NT2/D1 (cell line): ENCODE data around the gene PTPRG.
"Not testable (repeated sequence)": the region's sequence is repeated elsewhere in the genome, so short reads cannot be mapped to it uniquely, and the experiment has no call there.

Source experiments
- DNase-seq: peaks from one replicate; pipeline ENCODE4 v3.0.0-alpha.2; 2011; ENCODE audit warnings: low read depth, low spot score
- H3K27me3 ChIP-seq: 2 replicates; pipeline ENCODE4 v1.6.0; 2011; ENCODE audit warnings: mild to moderate bottlenecking; ENCODE audit not compliant: insufficient read length, insufficient read depth
- H3K36me3 ChIP-seq: 2 replicates; pipeline ENCODE4 v1.6.1; 2011; ENCODE audit warnings: mild to moderate bottlenecking, low read length, mixed read lengths; ENCODE audit not compliant: insufficient read depth, insufficient read length
- H3K4me1 ChIP-seq: 2 replicates; pipeline ENCODE4 v1.5.1; 2011; ENCODE audit not compliant: insufficient read depth, insufficient read length
- H3K4me3 ChIP-seq: 2 replicates; pipeline ENCODE4 v1.5.1; 2011; ENCODE audit warnings: low read depth; ENCODE audit not compliant: insufficient read length
- H3K9ac ChIP-seq: 2 replicates; pipeline ENCODE4 v1.6.0; 2011; ENCODE audit warnings: low read depth; ENCODE audit not compliant: insufficient read length
- H3K9me3 ChIP-seq: 2 replicates; pipeline ENCODE4 v1.5.1; 2011; ENCODE audit warnings: mild to moderate bottlenecking, low read length; ENCODE audit not compliant: insufficient read depth
- SUZ12 ChIP-seq: IDR thresholded peaks from 2 replicates; pipeline ENCODE4 v1.6.1; 2011; ENCODE audit not compliant: insufficient read length, insufficient read depth; ENCODE audit errors: extremely low read depth
- YY1 ChIP-seq: IDR thresholded peaks from 2 replicates; pipeline ENCODE4 v1.6.1; 2011; ENCODE audit not compliant: insufficient read length, insufficient read depth
- ZNF274 ChIP-seq: IDR thresholded peaks from 2 replicates; pipeline ENCODE4 v1.6.1; 2011; ENCODE audit warnings: mild to moderate bottlenecking, low read depth, low read length

PTPRG gene

GRCh38 chr3:61697301-61697700, 135.9 kb downstream of the PTPRG start:
- DNase-seq: no peak
- no peaks in the 10 kb centered on the region for H3K36me3 ChIP-seq
- H3K4me3 ChIP-seq: no peak overlapping the region
- H3K4me1 ChIP-seq: peaks cover 3% of the 10 kb centered on the region
- TF ChIP-seq SUZ12 (no peak), YY1 (no peak), ZNF274 (no peak)
- H3K9me3 ChIP-seq: no peaks in the 10 kb centered on the region
- no peak overlapping the region for H3K9ac ChIP-seq
- H3K27me3 ChIP-seq: no peaks in the 10 kb centered on the region

DNA sequence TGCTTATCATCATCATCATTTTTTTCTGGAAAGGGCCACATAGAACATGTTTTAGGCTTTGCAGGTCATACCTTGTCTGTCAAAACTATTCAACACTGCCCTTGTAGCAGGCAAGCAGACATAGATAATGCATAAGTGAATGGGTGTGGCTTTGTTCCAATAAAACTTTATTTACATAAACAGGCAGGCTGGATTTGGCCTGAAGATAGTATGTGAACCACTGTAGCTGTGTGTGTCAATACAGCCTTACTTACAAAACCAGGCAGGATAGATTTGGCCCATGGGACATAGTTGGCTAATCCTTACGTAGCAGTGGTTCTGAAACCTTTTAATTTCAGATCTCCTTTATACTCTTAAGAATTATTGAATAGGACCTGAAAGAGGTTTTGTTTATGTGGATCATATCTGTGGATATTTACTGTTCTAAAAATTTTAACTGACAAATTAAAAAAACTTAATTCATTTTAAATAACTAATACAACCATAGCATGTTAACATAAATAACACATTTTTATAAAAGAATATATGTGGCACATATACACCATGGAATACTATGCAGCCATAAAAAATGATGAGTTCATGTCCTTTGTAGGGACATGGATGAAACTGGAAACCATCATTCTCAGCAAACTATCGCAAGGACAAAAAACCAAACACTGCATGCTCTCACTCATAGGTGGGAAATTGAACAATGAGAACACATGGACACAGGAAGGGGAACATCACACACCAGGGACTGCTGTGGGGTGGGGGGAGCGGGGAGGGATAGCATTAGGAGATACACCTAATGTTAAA, 137.1 kb downstream of the PTPRG start:
- not testable (repeated sequence) for H3K9me3 ChIP-seq, H3K27me3 ChIP-seq, H3K4me3 ChIP-seq, DNase-seq, H3K9ac ChIP-seq, H3K4me1 ChIP-seq, H3K36me3 ChIP-seq

DNA sequence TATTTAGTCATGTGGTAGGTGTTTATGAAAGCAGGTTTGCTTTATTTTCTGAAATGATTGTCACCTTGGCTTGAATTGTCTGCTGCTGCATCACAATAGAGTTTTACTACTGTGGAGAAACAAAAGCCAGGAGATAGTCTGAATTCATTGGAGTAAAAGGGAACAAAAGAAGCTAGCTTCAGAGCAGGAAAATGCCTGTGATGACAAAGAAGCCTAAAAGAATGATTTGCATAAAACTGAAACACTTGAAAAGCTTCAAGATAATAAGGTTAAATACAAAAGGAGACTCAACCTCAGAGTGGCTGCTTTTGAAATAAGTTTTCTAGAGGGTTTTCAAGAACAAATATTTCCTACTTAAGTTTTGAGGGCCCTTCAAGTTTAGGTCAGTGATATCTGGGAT, 138.3 kb downstream of the PTPRG start:
- DNase-seq: peak; percentile 56
- H3K9me3 ChIP-seq: no peaks in the 10 kb centered on the region
- no peak overlapping the region for H3K4me3 ChIP-seq
- no peak overlapping the region for H3K9ac ChIP-seq
- no peaks in the 10 kb centered on the region for H3K27me3 ChIP-seq
- H3K4me1 ChIP-seq: peaks cover under 1% of the 10 kb centered on the region
- H3K36me3 ChIP-seq: no peaks in the 10 kb centered on the region
- TF ChIP-seq ZNF274 (no peak), SUZ12 (no peak), YY1 (no peak)

- no peaks in the 10 kb centered on the region for H3K36me3 ChIP-seq
- H3K9me3 ChIP-seq: no peaks in the 10 kb centered on the region
- no peak for DNase-seq
- H3K4me3 ChIP-seq: no peak overlapping the region
- H3K4me1 ChIP-seq: peaks cover 2% of the 10 kb centered on the region
- no peak overlapping the region for H3K9ac ChIP-seq
- H3K27me3 ChIP-seq: no peaks in the 10 kb centered on the region
- TF ChIP-seq ZNF274 (no peak), SUZ12 (no peak), YY1 (no peak)
These were observed 139.6 kb downstream of the PTPRG start for GRCh38 chr3:61701011-61701410.

DNA sequence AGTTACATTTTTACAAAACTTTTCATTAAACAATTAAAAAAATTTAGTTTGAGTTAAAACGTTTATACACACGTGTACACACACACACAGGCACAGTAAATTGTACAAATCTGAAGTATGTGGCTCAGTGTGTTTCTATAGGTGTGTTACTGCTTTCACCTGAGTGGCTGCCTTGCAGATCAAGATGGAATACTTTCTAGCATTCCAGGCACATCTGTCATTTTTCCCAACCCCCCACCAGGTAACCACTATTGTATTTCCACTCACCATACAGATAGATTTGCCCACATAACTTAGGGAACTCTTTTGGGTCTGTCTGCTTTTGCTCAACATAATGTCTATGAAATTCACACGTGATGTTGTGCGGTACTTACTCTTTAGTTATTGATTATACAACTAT, 141.1 kb downstream of the PTPRG start:
- no peak overlapping the region for H3K9ac ChIP-seq
- H3K27me3 ChIP-seq: no peaks in the 10 kb centered on the region
- no peak overlapping the region for H3K4me3 ChIP-seq
- no peaks in the 10 kb centered on the region for H3K36me3 ChIP-seq
- peaks cover 4% of the 10 kb centered on the region for H3K9me3 ChIP-seq
- peaks cover 2% of the 10 kb centered on the region for H3K4me1 ChIP-seq
- TF ChIP-seq ZNF274 (no peak), YY1 (no peak), SUZ12 (no peak)
- DNase-seq: no peak

DNA sequence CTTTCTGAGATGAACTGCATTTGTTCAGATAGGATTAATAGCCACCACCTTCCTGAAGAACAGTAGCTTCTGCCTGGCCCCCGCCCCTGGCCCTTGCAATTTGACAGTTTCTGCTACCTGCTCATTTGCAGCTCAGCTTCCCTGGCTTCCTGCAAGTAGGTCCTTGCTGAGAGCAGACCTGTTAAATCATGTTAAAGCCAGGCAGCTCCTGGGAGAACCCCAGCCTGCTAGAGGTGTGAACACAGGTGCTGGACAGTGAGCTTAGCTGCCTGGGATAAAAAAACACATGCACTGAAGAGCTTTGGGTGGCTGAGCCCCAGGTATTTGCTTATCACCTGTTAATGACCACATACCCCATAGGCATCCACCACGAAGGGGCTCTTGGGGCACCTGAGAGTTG, 143.4 kb downstream of the PTPRG start:
- Histone ChIP-seq H3K4me3 (no peak overlapping the region), H3K27me3 (no peaks in the 10 kb centered on the region), H3K4me1 (peaks cover 2% of the 10 kb centered on the region), H3K9ac (no peak overlapping the region), H3K9me3 (peaks cover 8% of the 10 kb centered on the region), H3K36me3 (no peaks in the 10 kb centered on the region)
- no peak for DNase-seq
- no peak for TF ChIP-seq ZNF274
- TF ChIP-seq YY1: no peak
- TF ChIP-seq SUZ12: no peak

GRCh38 chr3:61707492-61707891, 146.1 kb downstream of the PTPRG start:
- no peak overlapping the region for H3K9ac ChIP-seq
- peaks cover 8% of the 10 kb centered on the region for H3K9me3 ChIP-seq
- DNase-seq: no peak
- no peaks in the 10 kb centered on the region for H3K27me3 ChIP-seq
- H3K4me3 ChIP-seq: no peak overlapping the region
- H3K36me3 ChIP-seq: no peaks in the 10 kb centered on the region
- H3K4me1 ChIP-seq: peaks cover 2% of the 10 kb centered on the region
- TF ChIP-seq SUZ12: no peak
- TF ChIP-seq YY1: no peak
- TF ChIP-seq ZNF274: no peak

- H3K4me3 ChIP-seq: not testable (repeated sequence)
These were observed 149.5 kb downstream of the PTPRG start for GRCh38 chr3:61710920-61711319.

More at GRCh38 chr3:61710920-61711319, 149.5 kb downstream of the PTPRG start:
- not testable (repeated sequence) for H3K36me3 ChIP-seq, H3K9me3 ChIP-seq, H3K4me1 ChIP-seq, H3K9ac ChIP-seq, H3K27me3 ChIP-seq, DNase-seq
